Bronchial epithelial cell (primary cell): ENCODE measurements around the gene KANK4. TPM values are rescaled to one million over a fixed set of nuclear protein-coding genes. Genes with fewer than 3 reads are reported as not detected.

ENCODE experiments used
- DNase-seq: peaks from one replicate; pipeline ENCODE4 v3.0.0-alpha.2; 2010; ENCODE audit warnings: low read depth
- FAIRE-seq: peaks from 2 replicates; lab custom pipeline; 2011; peaks lifted over from hg19 to GRCh38; lab: Jason Lieb, UNC
- H3K27me3 ChIP-seq: 2 replicates; pipeline ENCODE4 v1.5.1; 2011; ENCODE audit warnings: low read length; ENCODE audit not compliant: control insufficient read depth, insufficient read depth
- H3K36me3 ChIP-seq: 2 replicates; pipeline ENCODE4 v1.5.1; 2011; ENCODE audit warnings: low read length; ENCODE audit not compliant: control insufficient read depth, insufficient read depth
- H3K4me3 ChIP-seq: 2 replicates; pipeline ENCODE4 v1.5.1; 2011; ENCODE audit warnings: mild to moderate bottlenecking, low read depth, low read length, control low read depth
- total RNA-seq: library from RNA; depleted of rRNA; stranded (reverse); fragments of >200 nt; gene quantifications from 2 replicates; pipeline ENCODE4 v1.2.1, GENCODE V29; 2014
- TF ChIP-seq, protein P1 (sequence below): IDR thresholded peaks from 2 replicates; pipeline ENCODE4 v1.5.1; 2011; ENCODE audit warnings: mild to moderate bottlenecking, moderate library complexity, low read length, control low read depth, inconsistent platforms; ENCODE audit not compliant: insufficient read depth, severe bottlenecking

The KANK4 gene
- total RNA-seq, 1 donor from 2014 or later, result 0.26 TPM

DNA sequence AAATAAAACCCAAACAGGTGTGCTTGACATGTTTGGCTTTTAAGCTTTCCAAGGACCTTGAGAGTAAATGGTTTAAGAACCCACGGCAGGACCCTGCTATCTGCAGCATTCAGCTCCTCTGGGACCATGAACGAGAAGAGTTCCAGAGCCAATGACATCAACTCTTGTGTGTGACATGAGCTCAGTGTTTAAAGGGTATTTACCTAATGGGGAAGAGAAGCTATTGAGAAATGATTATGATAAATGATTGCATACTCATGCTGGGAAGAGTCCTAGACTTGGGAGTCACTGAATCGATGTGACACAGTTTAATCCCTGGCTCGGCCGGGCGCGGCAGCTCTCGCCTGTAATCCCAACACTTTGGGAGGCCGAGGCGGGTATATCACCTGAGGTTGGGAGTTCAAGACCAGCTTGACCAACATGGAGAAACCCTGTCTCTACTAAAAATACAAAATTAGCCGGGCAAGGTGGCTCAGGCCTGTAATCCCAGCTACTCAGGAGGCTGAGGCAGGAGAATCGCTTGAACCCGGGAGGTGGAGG, 55.4 kb downstream of the KANK4 start:
- DNase-seq (no peak), FAIRE-seq (no peak)
- Histone ChIP-seq H3K27me3 (peaks cover 1% of the 10 kb centered on the region), H3K36me3 (no peaks in the 10 kb centered on the region), H3K4me3 (no peak overlapping the region)
- TF ChIP-seq, protein P1, sequence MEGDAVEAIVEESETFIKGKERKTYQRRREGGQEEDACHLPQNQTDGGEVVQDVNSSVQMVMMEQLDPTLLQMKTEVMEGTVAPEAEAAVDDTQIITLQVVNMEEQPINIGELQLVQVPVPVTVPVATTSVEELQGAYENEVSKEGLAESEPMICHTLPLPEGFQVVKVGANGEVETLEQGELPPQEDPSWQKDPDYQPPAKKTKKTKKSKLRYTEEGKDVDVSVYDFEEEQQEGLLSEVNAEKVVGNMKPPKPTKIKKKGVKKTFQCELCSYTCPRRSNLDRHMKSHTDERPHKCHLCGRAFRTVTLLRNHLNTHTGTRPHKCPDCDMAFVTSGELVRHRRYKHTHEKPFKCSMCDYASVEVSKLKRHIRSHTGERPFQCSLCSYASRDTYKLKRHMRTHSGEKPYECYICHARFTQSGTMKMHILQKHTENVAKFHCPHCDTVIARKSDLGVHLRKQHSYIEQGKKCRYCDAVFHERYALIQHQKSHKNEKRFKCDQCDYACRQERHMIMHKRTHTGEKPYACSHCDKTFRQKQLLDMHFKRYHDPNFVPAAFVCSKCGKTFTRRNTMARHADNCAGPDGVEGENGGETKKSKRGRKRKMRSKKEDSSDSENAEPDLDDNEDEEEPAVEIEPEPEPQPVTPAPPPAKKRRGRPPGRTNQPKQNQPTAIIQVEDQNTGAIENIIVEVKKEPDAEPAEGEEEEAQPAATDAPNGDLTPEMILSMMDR, result no peak

DNA sequence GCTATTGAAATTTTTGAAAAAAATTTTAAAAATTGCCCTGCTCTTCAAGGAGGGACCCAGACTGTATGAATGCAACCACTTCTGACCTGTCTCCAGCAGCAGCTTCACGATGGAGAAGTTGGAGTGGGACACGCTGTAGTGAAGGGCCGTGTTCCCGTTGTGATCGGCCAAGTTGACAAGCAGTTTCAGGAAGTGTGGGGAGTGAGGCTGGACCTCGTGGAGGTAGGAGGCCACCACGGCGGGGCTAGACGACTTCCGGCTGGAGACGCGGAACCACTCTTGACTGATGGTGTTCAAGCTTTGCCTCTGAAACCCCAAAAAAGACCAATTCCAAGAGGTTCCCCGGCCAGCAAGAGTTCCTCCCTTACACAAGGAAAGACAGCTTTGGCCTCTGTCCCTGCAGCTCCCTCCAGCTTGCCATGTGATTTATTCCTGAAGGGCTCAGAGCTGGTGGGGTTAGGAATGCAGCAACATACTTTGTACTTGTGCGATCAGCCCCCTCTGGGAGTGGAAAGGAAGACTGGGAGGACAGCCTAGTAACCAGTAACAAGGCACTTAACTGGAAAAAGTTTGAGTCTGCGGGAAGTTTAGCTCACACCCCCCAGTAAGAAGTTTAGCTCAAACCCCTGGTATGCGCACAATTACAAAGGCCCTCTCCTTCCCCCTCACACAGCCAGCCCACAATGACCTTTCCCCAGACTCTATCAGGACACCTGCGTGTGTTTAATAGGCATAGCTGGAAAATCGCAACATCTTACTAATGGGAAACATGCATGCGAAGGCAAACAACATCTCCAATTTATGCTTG, 56.0 kb downstream of the KANK4 start:
- FAIRE-seq, result no peak
- no peak for DNase-seq
- TF ChIP-seq, protein P1, result no peak
- no peak overlapping the region for H3K4me3 ChIP-seq
- H3K27me3 ChIP-seq, result no peaks in the 10 kb centered on the region
- no peaks in the 10 kb centered on the region for H3K36me3 ChIP-seq

DNA sequence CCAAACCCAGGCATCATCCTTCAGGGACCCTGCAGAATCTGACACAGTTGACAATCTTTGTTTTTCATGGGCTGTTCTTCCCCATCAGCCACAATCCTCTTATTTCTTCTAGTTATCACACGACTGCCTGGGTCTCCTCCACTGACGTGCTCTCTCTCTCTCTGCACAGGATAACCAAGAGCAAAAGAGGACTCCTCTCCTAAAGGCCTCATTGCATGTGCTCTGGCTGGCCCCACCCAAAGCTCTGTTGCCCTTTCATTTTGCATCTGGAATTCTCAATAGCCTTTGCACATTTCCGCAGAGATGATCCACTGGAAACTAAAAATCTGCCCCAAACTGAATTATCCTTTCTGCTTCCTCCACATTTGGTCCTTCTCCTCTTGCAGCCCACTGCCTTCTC, 58.5 kb downstream of the KANK4 start:
- DNase-seq, result no peak
- Histone ChIP-seq H3K4me3 (no peak overlapping the region), H3K36me3 (no peaks in the 10 kb centered on the region), H3K27me3 (no peaks in the 10 kb centered on the region)
- TF ChIP-seq, protein P1, result no peak
- no peak for FAIRE-seq

DNA sequence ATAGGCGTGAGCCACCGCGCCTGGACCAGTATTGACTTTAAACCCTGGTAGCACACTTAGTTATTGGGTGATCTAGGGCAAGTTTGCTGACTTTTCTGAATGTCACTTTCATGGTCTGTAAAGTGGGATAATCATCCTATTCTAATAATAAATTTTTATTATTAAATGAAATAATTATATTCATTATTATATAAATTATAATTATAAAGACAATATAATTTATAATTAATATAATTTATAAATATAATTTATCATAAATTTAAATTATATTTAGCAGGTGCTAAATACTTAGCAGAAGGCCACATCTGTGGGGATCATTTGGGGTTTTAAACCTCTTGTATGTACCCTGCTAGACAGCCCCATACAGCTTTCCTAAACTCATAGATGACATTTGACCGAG, 59.7 kb downstream of the KANK4 start:
- no peak for DNase-seq
- TF ChIP-seq, protein P1, result no peak
- no peak for FAIRE-seq
- H3K36me3 ChIP-seq, result no peaks in the 10 kb centered on the region
- no peak overlapping the region for H3K4me3 ChIP-seq
- H3K27me3 ChIP-seq, result no peaks in the 10 kb centered on the region

DNA sequence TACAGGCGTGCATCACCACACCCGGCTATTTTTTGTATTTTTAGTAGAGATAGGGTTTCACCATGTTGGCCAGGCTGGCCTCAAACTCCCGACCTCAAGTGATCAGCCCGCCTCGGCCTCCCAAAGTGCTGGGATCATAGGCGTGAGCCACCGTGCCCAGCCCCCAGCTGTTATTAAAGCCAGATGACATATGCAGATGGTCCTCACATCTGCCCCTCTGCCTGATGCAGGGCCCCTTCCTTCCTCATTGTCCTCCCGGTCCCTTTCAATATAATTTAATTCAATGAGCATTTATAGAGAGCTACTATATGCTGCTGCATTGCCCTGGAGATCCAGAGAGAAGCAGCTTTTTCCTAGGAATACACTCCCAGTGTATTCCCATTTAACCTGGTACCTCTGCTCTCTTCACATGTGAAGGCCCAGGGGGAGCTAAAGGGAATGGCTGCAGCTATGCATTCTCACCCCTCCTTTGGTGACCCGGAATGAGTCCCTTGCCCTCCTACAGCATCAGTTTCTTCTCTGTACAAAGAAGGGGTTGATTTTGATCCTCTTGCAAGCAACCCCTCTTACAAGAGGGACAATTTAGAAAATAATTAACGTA, 69.0 kb downstream of the KANK4 start:
- Histone ChIP-seq H3K4me3 (no peak overlapping the region), H3K36me3 (no peaks in the 10 kb centered on the region), H3K27me3 (no peaks in the 10 kb centered on the region)
- no peak for FAIRE-seq
- no peak for DNase-seq
- TF ChIP-seq, protein P1, result no peak
